ENCODE results near the gene CKAP5.
"Not testable (repeated sequence)": the region's sequence is repeated elsewhere in the genome, so short reads cannot be mapped to it uniquely, and the experiment has no call there.

CKAP5 gene

DNA sequence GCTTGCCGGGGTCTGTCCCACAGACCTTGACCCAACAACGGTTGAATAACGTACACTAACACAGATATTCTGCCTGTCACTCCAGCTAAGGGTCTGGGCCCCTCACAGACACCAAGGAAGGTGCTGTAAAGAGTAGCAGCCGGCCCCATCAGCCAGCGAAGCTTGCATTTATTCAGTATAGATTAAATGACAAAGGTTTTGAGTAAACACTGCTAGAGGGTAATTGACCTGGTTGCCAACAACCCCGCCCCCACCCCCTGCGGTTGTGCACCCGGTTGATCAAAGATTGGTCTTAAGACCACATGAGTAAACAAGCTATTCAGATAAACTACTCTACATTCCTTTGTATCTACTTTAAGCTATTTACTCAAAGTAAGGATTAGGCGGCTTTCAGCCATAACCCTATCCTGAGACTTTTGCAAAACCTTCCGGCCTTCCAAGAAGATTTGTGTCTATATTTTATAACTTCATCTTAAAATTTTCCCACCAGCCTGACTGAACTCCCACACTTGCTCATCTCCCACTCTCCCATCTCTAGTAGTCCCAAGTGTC lies 4.8 kb upstream of the CKAP5 start:
- DNase-seq, result no peak

DNA sequence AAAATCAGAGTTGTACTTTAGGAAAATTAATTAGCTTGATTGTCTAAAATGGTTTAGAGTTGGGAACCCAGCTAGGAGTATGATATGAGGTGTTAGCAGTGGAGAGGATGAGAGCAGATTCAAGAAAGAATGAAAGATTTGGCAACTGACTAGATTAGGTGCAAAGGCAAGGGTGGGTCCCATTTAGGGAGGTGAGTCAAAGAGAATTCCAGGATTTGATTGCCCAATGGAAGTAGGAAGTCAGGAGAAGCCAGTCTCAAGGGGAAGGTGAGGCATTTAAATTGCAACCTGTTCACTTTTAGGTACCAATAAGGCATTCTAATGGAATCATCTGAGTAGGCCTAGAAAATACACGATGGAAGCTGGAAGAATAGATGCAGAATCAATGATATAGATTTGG lies 3.6 kb upstream of the CKAP5 start:
- DNase-seq, result no peak

DNA sequence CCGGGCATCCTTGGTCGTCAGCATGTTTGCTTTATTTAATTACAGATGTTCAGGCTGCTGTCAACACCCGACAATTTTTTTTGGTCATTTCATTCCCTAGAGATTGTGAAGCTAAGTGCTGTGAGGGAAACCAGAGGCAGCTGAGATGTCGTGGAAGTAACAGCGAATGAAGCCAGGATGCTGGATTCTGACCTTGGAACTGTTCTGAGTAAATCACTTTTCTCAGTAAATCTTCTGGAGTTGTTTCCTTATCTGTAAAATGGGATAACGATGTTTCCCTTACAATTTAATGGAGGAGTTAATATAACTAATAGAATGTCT lies 390 bp upstream of the CKAP5 start:
- DNase-seq, result no peak

DNA sequence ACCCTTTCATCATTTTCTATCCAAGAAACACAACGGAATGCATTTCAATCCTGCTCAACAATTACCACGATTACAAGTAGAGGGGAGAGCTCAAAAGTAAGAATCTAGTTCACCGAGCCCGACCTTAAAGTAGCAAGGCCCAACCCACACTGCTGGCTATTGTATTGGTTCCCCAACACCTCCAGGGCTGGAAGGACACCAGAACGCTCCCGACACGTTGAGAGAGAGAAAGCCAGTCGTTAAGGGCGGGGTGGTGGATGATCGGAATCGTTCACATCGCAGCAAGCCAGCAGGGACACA lies 690 bp downstream of the CKAP5 start:
- DNase-seq, result no peak

DNA sequence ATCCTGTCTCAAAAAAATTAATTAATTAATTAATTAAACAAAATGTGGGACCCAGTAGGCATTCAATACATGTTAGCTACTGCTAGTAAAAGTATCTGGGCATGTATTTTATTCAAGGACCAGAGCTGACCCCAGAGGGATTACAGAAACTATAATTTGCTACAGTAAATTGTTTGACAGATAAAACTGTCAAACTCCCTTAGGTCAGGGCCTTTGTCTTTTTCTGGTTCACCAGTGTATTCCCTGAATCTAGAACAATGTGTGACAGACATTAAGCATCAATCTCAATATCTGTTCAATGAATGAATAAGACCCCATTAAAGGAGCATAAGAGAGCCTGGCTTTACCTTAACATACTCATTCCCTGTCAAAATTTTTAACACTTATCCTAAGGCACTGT lies 6.0 kb downstream of the CKAP5 start:
- DNase-seq, result no peak

DNA sequence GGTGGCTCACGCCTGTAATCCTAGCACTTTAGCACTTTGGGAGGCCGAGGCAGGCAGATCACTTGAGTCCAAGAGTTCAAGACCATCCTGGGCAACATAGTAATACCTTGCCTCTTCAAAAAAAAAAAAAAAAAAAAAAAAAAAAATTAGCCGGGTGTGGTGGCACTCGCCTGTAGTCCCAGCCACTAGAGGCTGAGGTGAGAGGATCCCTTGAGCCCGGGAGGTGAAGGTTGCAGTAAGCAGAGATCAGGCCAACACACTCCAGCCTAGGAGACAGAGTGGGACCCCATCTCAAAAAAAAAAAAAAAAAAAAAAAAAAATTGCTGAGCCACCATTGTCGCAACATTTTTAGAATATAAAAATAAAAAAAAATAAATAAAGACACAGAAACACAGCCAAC lies 7.6 kb downstream of the CKAP5 start:
- DNase-seq, result no peak

DNA sequence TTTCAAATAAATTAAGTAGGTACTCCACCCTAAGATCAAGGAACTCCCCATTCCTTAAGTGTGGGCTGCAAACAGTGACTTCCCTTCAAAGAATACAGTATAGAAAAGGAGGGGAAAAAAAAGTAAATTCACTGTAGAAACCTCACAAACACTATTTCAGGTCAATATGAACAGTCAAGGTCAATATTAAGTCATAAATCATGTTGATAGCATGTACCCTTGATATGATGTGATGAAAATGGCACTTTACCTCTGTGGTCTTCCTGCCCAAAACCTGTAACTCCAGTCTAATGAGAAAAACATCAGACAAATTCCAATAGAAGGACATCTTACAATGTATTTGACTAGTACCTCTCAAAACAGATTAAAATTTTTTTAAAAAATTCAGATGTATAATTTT lies 8.2 kb downstream of the CKAP5 start:
- DNase-seq, result no peak

DNA sequence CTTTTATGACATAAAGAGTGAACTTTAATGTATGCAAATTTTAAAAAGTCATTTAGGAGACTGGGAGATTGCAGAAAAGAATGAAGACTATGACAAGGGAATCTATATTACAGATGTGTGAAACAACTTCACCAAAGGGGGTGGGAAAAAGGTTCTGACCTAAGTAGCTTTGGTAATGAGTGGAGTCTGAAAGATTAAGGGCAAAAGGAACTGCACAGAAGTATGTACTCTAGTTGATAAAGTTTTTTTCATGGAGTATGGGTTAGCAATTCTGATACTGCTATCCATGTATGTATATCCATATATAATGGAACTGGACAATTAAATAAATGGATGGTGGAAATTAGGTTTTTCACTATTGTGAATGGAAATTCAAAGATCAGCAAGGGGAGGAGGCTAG lies 9.2 kb downstream of the CKAP5 start:
- no peak for DNase-seq

DNA sequence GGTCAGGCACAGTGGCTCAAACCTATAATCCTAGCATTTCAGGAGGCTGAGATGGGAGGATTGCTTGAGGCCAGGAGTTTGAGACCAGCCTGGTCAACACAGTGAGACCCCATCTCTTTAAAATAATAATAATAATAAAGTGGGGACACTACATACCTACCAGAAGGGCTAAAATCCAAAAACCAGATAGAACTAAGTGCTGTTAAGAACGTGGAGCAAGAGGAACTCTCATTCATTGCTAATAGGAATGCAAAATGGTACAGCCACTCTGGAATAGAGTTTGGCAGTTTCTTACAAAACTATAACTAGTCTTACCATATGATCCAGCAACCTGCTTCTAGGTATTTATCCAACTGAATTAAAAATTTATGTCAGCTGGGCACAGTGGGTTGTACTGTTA lies 9.6 kb downstream of the CKAP5 start:
- no peak for DNase-seq

DNA sequence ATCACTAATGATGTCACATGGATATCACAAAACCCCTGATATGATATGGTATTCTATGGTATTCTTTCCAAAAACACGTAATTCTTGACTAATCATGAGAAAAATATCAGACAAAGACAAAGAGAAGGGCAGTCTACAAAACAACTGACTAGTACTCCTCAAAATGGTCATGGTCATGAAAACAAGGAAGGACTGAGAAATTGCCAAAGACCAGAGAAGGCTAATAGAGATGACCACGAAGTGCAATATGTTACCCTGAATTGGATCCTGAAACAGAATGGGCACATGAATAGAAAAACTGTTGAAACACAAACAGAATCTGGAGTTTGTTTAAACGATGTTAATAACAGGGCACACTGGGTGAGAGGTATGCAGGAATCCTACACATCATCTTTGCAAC lies 10.2 kb downstream of the CKAP5 start:
- no peak for DNase-seq

DNA sequence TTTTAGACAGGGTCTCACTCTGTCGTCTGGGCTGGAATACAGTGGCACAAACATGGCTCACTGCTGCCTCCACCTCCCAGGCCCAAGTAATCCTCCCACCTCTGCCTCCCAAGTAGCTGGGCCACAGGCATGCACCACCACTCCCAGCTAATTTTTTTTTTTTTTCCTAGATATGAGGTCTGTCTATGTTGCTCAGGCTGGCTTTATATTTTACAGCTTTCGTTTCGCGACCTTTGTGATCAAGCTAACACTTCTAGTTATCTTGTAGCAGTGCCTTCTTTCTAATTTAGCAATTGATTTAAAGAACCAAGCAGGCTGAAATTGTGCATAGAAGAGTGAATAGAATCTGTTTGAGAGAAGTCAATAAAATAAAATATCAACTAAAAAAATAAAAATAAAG lies 11.3 kb downstream of the CKAP5 start:
- no peak for DNase-seq

DNA sequence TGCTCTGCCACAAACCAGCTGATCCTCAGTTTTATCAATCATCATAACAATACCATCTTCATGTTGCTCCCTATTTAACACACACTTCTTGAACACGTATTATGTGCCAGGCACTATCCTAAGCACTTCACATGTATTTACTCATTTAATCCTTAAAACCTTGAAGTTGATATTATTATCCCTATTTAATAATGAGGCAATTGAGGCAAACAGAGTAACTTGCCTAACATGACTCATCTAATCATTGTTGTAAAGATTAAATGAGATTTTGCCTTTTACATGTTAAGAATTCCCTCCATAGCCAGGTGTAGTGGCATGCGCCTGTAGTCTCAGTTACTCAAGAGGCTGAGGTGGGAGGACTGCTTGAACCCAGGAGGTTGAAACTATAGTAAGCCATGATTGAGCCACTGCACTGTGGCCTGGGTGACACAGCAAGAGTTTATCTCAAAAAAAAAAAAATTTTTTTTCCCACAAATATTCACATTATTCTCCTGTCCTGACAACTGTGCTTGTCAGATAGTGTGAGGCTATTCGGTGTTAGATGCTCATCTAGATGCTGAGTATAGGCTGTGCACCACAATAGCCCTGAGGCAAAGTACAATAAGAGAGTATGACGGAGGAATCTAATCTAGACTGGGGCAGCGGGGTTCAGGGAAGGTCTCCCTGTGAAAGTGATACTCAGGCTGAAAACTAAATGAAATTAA lies 13.4 kb downstream of the CKAP5 start:
- no peak for DNase-seq

DNA sequence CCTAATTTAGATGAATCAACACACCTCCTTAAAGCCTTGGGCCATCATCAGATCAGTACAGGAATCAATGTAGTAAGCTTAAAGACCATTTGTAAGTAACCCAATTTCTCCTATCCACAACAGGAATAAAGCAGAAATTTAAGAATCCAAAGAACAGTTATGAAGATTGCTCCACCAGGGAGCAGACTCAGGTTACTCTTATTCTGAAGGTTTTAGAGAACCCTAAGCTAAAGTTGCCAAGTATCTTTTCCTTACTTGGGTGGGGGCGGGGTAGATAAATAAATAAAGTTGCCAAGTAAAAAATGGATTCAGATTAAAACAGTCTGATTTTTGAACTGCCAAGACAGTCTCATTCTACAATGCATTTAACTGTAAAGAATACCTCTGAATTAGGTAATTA lies 18.1 kb downstream of the CKAP5 start:
- DNase-seq, result no peak

DNA sequence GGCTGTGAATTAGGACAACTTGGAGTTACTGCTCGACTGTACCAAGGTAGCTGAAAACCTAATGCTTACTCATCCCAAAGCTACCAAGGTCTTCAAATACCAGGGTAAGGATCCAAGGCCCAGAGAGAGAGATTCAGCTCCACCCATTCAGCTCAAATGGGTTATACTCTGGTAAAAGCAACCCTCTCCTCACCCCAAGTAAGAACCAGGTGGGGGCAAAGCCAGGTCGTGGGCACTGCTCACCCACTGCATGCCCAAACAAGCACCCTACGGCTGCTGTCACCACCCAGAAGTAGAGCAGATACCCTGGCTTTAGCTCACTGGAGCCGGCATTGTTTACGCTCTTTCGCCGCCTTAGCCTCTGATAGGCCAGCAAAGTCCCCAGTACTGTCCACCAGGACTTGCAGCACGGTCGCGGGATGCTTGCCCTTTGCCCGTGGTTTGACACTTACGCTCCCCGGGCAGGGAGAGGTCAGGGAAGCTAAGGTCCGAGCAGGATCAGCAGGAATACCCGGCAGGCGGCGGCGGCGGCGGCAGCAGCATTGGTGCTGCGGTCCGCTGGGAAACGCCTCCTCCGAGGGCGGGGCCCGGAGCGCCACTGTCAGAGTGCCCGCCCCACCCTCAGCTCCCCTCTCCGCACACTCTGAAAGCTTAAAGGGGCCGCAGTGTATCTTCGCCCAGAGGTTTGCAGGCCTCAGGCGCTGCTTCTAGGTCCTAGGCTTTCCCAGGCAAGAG lies 19.6 kb downstream of the CKAP5 start:
- DNase-seq, result peak; percentile 18

DNA sequence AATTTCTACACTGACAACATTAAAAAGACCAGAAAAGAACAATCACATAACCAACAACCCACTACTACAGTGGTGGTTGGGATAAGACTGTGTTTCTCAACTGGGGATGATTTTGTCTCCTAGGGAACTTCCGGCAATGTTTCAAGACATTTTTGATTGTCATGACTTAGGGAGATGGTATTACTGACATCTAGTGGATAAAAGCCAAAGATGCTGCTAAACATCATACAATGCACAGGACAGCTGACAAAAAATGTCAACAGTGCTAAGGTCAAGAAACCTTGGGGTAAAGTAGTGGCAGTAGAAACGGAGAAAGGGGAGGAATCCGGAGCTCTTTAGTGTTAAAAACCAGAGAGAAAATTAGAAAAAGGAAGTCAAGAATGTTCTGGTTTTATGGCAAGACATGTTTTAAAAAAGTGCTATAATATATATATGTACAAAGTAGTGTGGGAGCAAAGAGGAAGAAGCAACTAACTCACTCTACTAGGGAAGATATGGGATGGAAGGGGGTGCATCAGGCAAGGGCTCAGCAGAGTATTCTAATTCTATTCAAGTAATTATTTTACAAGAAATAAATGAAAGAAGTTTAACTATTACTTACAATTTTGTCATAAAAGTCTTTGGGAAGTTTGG lies 37.2 kb downstream of the CKAP5 start:
- no peak for DNase-seq

DNA sequence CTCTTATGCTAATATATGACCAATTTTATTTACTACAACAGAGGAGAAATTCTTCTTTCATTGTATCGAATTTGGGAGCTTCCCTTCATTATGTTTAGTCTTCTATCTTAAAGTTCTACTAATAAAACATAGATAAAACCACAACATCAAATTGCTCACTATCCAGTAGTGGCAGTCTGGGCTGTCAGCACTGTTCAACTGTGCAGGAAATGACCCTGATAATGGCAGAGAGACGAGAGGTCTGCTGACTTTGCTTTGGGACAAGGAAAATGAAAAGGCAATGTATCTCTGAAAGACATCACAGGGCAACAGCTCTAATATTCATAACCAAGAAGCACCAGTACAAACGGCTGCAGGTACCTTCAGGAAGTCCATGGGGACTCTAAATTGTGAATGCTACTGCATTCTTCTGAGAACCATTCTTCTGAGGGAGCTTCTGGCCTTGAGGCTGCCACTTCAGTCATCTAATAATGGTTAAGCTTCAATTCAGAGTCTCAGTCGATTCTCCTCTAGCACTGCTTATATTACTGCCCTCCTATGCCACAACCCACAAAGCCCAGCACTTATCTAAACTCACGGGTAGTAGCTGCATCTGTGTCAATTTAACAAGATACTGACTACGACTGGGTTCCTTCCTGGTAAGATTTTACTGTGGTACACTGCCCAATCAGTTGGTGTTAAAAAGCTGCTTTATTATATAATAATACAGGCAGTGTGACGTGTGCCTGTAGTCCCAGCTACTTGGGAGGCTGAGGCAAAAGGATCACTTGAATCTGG lies 44.2 kb downstream of the CKAP5 start:
- DNase-seq, result no peak

DNA sequence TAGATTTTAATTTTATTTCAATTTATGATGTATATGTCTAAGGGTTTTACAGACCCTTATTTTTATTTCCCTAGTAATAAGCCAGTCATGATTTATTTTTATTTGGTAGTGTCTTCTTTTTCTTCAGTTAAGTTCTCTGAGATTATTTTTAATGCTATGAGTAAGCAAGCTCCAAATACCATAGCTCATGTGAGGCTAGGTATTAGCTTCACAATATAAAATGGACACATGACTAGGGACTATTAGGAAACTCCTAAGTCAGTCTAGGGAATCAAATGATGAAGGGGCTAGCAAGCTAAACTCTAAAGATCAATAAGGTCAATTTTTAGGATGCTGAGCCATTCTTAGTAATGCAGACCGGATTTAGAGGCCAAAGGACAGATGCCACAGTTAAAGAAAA lies 45.9 kb downstream of the CKAP5 start:
- DNase-seq, result no peak

DNA sequence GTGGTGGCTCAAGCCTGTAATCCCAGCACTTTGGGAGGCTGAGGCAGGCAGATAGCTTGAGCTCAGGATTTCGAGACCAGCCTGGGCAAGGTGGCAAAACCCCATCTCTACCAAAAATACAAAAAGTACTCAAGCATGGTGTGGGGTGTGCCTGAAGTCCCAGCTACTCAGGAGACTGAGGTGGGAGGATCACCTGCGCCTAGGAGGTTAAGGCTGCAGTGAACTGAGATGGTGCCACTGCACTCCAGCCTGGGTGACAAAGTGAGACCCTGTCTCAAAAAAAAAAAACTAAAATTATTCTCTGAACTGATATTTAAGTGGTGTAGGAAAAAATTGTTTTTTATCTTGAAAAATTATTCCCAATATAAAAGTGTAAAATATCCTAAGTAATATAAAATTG lies 46.4 kb downstream of the CKAP5 start:
- DNase-seq, result not testable (repeated sequence)

DNA sequence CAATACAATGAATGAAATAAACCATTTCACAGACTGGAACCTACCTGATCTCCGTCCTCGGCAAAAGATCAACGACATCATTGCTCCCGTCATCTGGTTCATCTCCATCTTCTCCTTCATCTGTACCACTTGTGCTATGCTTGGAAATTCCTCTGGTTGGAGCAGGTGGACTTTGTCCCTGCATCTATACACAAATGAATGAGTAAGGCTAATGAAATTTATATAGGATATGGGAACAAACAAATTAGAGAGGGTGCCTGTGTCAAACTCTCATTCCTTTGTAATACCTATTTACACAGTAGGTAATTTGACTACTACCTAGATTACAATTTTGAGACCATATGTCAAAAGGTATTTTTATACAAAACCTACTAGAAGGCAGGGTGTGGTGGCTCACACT lies 67.7 kb downstream of the CKAP5 start:
- no peak for DNase-seq

DNA sequence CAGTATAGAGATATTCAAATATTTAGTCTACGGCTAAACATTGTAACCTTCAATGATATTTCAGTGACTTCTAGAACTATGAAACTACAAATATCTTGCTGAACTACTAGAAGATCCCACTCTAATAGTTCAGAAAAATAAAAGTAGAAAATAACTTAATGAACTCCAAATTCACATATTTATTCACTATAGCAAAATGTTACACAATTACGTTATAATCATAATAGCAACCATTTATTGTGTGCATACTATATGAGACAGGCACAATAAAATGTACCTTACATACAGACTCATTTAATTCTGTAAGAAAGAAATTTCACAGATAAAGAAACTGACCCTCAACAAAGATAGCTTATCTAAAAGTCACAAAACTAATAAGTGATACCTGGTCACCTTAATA lies 69.2 kb downstream of the CKAP5 start:
- no peak for DNase-seq

DNA sequence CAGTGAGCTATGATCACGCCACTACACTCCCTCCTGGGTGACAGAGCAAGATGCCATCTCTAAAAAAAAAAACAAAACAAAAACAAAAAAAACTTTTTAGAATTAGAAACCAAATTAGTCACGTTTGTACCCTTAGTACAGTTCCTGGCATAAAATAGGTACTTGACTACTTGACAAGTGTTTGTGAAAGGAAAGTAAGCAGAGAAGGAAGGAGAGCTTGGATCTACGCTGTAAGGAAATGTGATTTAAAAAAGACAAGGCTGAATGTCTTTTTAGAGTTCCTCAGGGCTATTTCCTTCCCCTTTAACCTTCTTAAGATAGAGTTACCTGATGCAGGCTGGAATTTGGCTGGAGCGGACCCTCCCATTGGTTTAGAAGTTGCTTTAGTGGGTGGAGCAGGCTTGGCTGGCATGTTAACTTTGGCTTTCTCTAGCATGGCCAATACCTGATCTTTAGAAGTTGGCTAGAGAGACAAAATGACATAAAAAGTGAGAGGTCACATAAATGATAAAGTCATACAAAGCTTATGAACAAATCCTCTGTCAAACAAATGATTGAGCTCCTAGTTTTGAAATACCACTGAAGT lies 76.4 kb downstream of the CKAP5 start:
- DNase-seq, result no peak

DNA sequence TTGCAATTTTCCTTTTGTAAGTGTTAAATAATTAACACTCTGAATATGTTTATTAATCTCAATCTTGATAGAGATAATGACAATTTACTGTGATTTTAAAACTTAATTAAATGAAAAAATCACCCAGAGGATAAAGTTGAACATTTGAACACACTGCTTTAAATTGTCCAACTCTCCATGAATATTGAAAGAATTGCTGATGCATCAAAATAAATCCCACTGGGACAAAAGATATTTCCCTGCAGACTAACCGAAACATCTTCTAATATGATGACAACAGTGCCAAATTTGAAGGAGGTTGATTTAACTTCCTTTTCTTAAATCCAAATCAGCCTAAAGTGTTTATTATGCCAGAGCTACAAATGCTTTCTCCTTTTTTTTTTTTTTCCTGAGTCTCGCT lies 79.4 kb downstream of the CKAP5 start:
- no peak for DNase-seq

DNA sequence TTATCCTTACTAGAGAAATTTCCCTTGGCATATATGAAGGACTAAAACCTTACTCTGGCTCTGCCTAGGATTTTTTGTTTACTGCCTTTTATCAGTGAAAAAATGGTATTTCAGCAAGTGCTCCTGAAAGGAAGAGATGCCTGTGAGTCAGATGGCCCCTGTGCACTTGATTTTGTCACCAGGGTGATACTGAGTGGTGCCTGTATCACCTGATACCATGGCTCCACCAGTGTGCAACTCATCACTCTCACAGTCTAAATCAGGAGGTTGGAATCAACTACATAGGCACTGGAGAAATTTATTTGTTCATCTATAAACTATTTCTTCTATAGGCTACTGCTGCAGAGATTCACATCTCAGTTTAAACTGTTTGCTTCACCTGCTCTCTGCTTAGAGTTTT lies 83.8 kb downstream of the CKAP5 start:
- no peak for DNase-seq
